NCI-H345 (cell line): ENCODE data around the gene IL23A.
"Not testable (repeated sequence)": the region's sequence is repeated elsewhere in the genome, so short reads cannot be mapped to it uniquely, and the experiment has no call there.

Source experiments
- DNase-seq: peaks from one replicate; lab custom pipeline; 2025; lab: John Stamatoyannopoulos, UW

Gene IL23A

GRCh38 chr12:56326126-56326525 lies 12.6 kb upstream of the IL23A start:
- no peak for DNase-seq

- no peak for DNase-seq
These were observed 12.2 kb upstream of the IL23A start for GRCh38 chr12:56326533-56326932.

GRCh38 chr12:56330936-56331490 lies 7.7 kb upstream of the IL23A start:
- DNase-seq = no peak

GRCh38 chr12:56332512-56333196 lies 6.0 kb upstream of the IL23A start:
- DNase-seq = no peak

GRCh38 chr12:56333197-56333678 lies 5.4 kb upstream of the IL23A start:
- DNase-seq = no peak

GRCh38 chr12:56333679-56334489 lies 4.8 kb upstream of the IL23A start, which contains the start of gene PAN2:
Gene PAN2, minus strand, starts transcription at chr12:56334000. Its CDS starts 906 bp downstream, at chr12:56333094.
- peak; percentile 97 for DNase-seq

GRCh38 chr12:56334490-56334793 lies 4.2 kb upstream of the IL23A start:
- DNase-seq = no peak

GRCh38 chr12:56335527-56335926 lies 3.2 kb upstream of the IL23A start:
- not testable (repeated sequence) for DNase-seq

- DNase-seq = no peak
These were observed 2.1 kb upstream of the IL23A start for GRCh38 chr12:56336361-56337167.

GRCh38 chr12:56337753-56338251 lies 882 bp upstream of the IL23A start:
- no peak for DNase-seq

GRCh38 chr12:56339158-56339422 lies 406 bp downstream of the IL23A start:
- DNase-seq = no peak

GRCh38 chr12:56341616-56342015 lies 2.9 kb downstream of the IL23A start:
- no peak for DNase-seq

GRCh38 chr12:56342290-56342689 lies 3.6 kb downstream of the IL23A start:
- DNase-seq = not testable (repeated sequence)

- DNase-seq = no peak
These were observed 8.0 kb downstream of the IL23A start for GRCh38 chr12:56346675-56347074.

- DNase-seq = not testable (repeated sequence)
These were observed 8.6 kb downstream of the IL23A start for GRCh38 chr12:56347255-56347654.

- no peak for DNase-seq
These were observed 10.1 kb downstream of the IL23A start for GRCh38 chr12:56348776-56349175.

- DNase-seq = no peak
These were observed 12.0 kb downstream of the IL23A start for GRCh38 chr12:56350662-56351061.

- DNase-seq = no peak
These were observed 12.6 kb downstream of the IL23A start for GRCh38 chr12:56351325-56351724.

- no peak for DNase-seq
These were observed 20.3 kb downstream of the IL23A start for GRCh38 chr12:56358836-56359532.

GRCh38 chr12:56359851-56360767 lies 21.4 kb downstream of the IL23A start, which contains the start of gene STAT2:
Gene STAT2, minus strand, starts transcription at chr12:56360107. Its CDS starts 3,536 bp downstream, at chr12:56356571.
- peak; percentile 99 for DNase-seq
